Activated T-cell treated with anti-CD3 and anti-CD28 coated beads for 48 hours (primary cell): ENCODE measurements around the gene CFAP54.
"Not testable (repeated sequence)": the region's sequence is repeated elsewhere in the genome, so short reads cannot be mapped to it uniquely, and the experiment has no call there.

Source experiments
- DNase-seq: peaks from one replicate; pipeline ENCODE4 v3.0.0-alpha.2; 2020; ENCODE audit warnings: low read depth

CFAP54 gene

GRCh38 chr12:96472384-96472783 is 17.0 kb upstream of the CFAP54 start:
- DNase-seq = no peak

DNA sequence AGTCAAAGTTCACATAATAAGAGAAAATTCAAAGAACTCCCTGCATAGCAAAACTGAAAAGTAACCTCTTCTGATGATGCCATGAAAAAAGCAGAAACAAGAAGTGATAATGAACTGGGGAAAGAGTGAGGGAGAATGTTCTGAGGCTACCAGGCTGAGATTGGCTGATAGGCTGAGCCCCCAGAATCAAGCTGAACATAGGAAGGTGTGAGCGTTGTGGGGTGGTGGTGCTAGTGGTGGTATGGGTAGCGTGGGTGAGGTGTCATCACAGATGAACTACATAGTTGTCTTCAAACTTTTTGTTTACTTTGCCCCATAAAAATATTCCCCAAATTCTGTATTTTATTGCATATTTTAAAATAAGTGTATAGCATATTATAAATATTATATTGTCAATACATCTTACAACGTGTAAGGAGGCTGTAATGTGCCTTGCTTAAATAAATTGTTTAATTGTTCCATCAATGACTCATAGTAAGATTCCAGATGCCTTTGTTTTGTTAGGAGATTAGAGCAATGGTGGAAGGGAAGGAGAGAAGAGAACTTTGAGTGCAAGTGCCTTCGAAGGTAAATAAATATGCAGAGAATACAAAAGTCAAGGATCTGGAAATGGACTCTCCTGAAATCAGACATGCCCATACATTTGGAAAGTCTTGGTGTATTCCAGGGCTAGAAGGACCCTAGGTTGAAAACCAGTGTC is 15.8 kb upstream of the CFAP54 start:
- DNase-seq = no peak

- no peak for DNase-seq
Observed at GRCh38 chr12:96474206-96474605, 15.2 kb upstream of the CFAP54 start.

DNA sequence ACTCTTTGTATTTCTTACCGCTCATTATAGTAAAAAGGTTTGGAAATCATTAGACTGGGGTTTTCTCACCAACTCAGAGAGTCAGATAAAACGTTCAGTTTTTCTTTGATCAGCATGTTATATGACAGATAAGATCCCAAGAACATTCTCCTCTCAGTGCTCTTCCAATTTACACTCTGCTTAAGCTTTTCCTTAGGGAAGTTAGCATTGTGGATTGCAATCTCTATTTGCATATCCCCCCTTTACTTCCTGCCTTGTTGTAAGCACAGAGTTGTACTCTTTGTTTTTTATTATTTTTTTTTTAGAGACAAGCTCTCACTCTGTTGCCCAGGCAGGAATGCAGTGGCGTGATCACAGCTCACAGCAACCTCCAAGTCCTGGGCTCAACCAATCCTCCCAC is 11.4 kb upstream of the CFAP54 start:
- no peak for DNase-seq

DNA sequence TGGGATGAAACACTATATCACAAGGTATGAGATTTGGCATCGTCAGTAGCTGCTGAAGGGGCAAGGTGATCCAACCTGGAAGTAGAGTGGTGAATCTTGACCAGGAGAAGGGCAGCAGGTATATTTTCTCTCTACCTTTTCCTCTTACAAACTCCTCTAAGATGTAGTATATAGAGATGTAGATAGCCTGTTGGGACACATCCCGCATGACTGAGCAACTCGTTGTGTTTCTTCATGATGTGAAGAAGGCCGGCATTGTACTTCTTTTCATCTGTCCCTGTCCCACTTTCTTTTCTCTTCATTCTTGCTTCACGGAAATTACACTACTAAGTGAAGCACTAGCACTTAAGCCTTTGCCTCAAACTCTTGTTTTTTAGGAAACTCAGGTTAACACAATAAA is 7.3 kb upstream of the CFAP54 start:
- no peak for DNase-seq

DNA sequence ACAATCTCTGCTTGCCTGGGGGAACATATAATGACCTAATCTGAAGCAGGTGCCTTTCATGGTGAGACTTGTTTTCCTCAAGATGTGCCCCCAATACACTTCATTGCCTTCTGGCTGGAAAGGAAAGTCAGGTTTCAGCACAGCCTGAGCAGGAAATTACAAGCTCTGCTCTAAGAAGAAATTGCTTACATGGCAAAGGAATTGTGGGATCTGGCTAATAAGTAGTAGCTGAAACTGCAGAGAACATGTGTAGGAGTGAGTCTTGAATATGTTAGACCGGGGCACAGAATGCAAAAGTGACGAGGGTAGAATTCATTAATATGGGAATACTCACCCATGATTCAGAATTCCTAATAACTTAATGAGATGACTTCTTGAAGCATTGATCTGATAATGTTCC is 6.3 kb upstream of the CFAP54 start:
- DNase-seq = no peak

DNA sequence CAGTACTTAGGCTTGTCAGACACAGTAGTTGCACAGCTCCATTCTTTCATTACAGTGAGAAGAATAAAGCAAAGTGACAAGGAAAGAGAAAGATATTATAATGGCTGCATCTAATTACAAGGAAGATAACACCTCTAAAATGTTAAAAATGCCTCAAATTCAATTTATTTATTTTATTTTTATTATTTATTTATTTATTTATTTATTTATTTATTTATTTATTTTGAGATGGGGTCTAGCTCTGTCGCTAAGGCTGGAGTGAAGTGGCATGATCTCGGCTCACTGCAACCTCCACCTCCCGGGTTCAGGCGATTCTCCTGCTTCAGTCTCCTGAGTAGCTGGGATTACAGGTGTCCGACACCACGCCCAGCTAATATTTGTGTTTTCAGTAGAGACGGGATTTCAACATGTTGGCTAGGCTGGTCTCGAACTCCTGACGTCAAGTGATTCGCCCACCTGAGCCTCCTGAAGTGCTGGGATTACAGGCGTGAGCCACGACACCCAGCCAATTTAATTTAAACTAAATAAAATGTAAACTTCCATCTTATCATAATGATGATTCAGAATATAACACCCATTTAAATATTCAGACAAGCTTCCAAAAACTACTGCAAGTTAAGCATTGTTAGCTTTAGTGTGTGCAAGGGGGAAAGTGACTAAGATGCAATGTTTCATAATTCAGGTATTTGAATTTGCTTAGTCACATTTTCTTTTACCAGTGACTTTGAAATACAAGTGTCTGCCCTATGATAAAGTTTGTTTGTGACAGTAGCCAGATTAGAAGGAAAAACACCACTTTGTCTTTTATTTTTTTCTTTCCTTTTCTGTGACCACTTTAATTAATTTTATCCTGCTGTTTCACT is 2.4 kb upstream of the CFAP54 start:
- no peak for DNase-seq

DNA sequence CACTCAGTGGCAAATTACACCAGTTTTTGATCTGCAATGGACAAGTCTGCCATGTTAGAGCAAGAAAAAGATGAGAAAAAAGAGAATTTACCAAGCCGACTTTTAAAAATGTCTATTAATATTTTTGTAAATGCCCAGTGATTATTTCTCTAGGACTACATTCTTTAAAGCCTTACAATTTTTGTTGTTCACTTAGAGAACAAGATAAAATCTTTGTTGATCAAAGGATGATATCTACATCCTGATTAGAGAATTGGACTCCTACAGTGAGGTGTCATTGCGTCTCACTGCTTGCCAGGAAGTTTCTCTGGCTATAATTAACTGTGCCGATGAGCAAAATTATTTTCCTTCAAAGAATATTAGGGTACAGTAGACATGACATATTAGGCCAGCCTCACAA is 1.7 kb upstream of the CFAP54 start:
- no peak for DNase-seq

DNA sequence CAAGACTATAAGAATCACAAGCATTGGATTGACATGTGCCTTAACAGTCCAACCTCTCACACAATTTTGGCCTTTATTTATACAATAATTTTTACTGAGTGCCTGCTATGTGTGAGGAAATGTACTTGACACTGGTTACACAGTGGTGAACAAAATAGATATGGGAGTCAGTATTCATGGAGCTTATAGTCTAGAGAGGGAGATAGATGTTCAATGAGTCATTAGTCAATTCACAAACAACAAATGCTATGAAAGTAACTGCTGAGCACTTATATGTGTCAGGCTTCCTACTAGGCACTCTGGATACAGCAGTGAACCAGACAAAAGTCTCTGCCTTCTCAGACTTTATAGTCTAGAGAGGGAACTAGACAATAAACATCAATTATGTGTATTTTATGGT is 3.7 kb downstream of the CFAP54 start:
- DNase-seq = no peak

DNA sequence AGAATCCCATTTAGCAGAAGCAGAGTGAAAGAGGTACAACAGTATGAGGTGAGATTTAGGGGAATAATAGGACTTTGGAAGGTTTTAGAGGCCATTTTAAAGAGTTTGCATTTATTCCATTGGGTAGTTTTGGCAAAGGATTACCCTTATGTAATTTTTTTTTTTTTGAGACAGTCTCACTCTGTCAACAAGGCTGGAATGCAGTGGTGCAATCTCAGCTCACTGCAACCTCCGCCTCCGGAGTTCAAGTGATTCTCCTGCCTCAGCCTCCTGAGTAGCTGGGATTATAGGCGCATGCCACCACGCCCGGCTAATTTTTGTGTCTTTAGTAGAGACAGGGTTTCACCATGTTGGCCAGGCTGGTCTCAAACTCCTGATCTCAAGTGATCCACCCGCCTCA is 4.8 kb downstream of the CFAP54 start:
- not testable (repeated sequence) for DNase-seq

GRCh38 chr12:96495155-96495554 is 5.8 kb downstream of the CFAP54 start:
- no peak for DNase-seq

DNA sequence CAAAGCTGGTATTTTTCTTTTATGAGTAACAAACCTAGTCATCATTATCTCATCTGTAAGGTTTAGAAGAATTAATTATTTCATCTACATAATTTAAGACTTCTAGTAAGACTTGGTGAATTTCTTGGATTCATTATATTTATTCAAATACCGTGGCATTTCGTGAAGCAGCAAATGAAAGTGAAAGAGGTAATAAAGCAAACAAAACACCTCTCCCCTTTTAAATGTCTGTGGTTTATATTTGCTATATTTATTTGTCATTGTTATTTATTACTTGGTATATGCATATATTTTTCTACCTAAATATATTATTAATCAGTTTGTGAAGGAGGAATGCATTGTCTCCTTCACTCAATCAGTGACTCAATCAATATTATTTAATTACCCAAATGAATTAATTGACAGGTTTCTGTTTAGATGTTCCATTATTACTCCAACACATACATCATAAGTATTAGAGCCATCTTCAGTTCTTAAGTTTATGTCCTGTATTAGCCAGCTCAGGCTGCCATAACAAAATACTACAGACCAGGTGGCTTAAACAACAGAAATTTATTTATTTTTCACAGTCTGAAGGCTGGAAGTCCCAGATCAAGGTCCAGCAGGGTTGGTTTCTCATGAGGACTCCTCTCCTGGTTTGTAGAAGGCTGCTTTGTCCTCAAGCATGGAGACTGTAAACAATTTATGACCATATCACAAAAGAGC is 6.6 kb downstream of the CFAP54 start:
- DNase-seq = no peak

DNA sequence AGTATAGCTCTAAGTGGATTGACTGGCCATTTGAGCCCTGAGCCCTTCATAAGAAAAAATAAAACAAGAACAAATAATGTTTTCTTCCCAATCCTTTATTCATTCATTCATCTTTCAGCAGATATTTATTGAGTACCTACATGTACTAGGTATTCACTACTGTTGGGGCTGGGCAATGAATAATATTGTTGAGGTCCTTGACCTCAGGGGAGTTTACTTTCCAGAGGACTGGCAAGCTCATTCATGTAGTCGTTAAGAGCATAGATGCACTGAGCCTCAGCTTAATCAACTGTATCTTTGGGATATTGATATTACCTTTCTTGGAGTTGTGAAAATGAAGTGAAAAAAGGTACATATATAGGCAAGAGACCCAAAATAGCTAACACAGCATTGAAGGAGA is 7.6 kb downstream of the CFAP54 start:
- DNase-seq = no peak

GRCh38 chr12:96497855-96498254 is 8.5 kb downstream of the CFAP54 start:
- no peak for DNase-seq

GRCh38 chr12:96500693-96501092 is 11.3 kb downstream of the CFAP54 start:
- no peak for DNase-seq

DNA sequence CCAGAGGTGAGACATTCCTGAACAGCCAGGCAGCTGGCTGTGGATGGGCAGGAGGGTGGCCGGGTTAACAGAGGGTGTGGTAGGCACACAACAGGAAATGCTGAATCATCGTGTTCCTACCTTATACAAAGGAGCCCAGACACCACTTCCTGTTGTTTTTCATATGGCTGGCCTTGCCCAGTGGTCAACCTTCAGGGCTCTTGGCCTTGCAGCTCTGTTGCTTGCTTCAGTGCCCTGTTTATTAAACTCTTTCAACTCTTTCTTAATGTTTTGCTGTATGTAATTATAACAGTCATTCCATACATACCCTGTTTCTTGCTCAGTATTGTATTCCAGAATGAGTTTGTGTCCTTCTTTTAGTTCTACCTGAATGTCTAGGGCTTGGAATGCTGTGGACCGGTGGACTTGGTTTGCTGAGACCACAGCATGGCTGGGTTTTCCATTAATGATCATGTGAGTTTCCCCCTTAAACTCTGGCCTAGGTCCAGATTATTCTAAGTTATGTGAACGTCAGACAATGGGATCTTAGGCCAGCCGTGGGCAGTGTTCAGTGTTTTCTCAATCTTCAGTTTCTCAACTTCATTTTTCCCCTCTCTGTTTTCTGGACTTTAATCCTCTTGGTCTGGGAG is 11.9 kb downstream of the CFAP54 start:
- no peak for DNase-seq

GRCh38 chr12:96501908-96502307 is 12.5 kb downstream of the CFAP54 start:
- DNase-seq = no peak

DNA sequence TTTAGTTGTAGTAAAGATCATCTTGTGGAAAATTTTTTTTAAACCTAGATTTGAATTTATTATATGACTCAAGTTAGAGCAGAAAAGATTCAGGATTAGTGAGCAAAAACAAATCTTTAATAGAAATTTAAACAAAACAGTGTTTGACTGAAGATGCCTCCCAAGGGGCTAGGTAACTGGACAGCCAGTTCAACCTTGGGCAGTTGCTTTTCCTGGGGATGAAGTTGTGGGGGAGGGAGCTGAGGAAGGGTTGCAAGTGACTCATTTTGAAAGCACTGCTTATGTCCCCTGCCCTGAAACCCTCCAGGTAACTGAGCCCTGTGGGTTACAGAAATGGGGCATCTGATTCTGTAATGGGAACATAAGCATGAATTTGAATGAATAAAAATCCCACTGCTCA is 13.1 kb downstream of the CFAP54 start:
- DNase-seq = no peak

- DNase-seq = no peak
Observed at GRCh38 chr12:96502949-96503532, 13.7 kb downstream of the CFAP54 start.

DNA sequence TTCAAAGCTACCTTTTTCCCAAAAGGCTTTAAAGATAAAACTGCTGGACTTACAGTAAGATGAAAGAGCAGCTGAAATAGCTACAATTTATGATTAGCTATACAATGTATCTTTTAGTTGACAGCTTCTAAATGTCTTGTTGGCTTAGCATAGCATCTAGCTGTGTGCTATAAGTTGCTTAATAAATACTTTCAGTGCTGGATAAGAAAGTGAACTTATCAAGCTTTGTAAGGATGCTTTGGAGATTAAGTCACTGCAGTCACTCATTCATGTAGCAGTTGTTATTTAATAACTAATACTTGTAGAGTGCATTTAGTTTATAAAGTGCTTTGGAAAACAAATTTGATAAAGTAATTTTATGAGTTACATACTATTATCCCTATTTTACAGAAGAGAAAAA is 14.6 kb downstream of the CFAP54 start:
- no peak for DNase-seq

GRCh38 chr12:96506776-96507175 is 17.4 kb downstream of the CFAP54 start:
- DNase-seq = no peak

- no peak for DNase-seq
Observed at GRCh38 chr12:96510306-96510764, 21.0 kb downstream of the CFAP54 start.
